ENCODE data around the gene DAZAP1. TPM values are rescaled to one million over a fixed set of nuclear protein-coding genes. Genes with fewer than 3 reads are reported as not detected.
A peak's percentile ranks its signal among the peaks of the same experiment; 100 is the strongest.

Gene DAZAP1
- total RNA-seq, 1 donor from 2014 or later = 74.5 TPM

DNA sequence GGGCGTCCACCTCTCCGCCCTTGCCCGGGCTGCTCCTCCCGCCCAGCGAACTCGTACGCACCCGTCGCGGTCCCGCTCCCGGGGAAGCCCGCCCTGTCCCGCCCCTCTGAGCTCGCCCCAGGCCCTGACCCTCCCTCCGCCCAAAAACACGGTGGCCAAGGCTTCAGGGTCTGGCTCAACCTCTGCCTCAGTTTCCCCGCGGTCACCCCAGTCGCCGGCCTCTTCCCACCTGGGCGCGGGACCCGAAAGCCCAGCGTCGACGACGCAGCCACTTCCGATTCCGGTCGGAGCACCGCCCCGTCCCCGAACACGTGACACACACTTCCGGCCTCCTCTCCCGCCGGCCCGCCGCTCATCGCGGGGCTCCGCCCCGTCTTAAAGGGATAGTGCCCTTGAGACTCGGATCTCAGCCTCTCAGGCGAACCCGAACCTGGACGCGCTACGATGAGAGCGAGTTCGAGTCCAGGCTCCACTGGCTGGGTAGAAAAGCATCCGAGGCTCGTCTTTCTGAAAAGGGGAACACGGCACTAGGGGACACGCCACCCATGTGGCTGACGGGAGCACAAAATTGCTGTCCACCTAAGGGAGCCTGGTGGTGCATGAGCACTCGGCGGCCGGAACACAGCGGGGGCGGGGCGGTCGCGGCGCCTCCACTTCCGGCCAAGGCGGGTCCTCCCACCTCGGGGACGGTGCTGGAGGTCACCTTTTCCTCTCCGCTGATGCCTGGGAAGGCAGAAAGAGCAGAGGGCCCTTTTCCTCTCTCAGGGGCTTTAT, 71.7 kb downstream of the DAZAP1 start, which contains the start of gene C19orf25:
Gene C19orf25, minus strand, starts transcription at position 282 of the 774 bp plus-strand sequence. CDS start 312 bp downstream, outside the sequence.
- peak within 1 kb of the TSS; percentile 90 for H3K4me3 ChIP-seq (ENCODE audit: low read depth, low read length)
- no peaks in the 10 kb centered on the region for H3K36me3 ChIP-seq (ENCODE audit: control insufficient read depth, insufficient read depth, low read length)
- peak; percentile 68 for DNase-seq (ENCODE audit: low read depth)
- TF ChIP-seq, protein P1, sequence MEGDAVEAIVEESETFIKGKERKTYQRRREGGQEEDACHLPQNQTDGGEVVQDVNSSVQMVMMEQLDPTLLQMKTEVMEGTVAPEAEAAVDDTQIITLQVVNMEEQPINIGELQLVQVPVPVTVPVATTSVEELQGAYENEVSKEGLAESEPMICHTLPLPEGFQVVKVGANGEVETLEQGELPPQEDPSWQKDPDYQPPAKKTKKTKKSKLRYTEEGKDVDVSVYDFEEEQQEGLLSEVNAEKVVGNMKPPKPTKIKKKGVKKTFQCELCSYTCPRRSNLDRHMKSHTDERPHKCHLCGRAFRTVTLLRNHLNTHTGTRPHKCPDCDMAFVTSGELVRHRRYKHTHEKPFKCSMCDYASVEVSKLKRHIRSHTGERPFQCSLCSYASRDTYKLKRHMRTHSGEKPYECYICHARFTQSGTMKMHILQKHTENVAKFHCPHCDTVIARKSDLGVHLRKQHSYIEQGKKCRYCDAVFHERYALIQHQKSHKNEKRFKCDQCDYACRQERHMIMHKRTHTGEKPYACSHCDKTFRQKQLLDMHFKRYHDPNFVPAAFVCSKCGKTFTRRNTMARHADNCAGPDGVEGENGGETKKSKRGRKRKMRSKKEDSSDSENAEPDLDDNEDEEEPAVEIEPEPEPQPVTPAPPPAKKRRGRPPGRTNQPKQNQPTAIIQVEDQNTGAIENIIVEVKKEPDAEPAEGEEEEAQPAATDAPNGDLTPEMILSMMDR (IDR thresholded peaks at IDR 0.05; ENCODE audit: insufficient read depth, low read length, poor library complexity, severe bottlenecking) = no peak
- H3K27me3 ChIP-seq (ENCODE audit: control insufficient read depth, insufficient read depth, low read length) = no peaks in the 10 kb centered on the region

- Histone ChIP-seq H3K4me3 (ENCODE audit: low read depth, low read length) (no peak overlapping the region), H3K36me3 (ENCODE audit: control insufficient read depth, insufficient read depth, low read length) (no peaks in the 10 kb centered on the region), H3K27me3 (ENCODE audit: control insufficient read depth, insufficient read depth, low read length) (no peaks in the 10 kb centered on the region)
- DNase-seq (ENCODE audit: low read depth) = no peak
- TF ChIP-seq, protein P1 (IDR thresholded peaks at IDR 0.05; ENCODE audit: insufficient read depth, low read length, poor library complexity, severe bottlenecking) = no peak
These were observed 74.0 kb downstream of the DAZAP1 start for GRCh38 chr19:1481224-1481892.

DNA sequence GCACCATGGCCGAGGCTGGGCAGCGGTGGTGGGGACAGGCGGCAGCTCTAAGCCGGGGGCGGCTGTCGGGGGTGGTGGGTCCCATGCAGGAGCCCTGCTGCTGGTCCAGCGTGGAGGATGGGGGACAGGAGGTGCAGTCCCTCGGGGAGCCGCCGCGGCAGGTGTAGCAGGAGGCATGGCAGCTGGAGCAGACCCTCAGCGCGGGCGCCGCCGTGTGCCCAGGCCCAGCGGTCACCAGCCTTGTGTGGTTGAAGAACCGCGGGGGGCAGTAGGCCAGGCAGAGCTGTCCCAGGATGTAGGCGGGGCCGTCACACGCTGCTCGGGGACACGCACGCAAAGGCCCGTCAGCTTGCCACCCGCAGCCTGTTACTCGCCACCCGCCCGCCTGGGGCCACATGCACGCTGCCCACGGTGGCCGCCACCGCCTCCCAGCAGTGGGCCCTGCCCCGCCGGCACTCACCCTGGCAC, 74.5 kb downstream of the DAZAP1 start:
- no peaks in the 10 kb centered on the region for H3K27me3 ChIP-seq (ENCODE audit: control insufficient read depth, insufficient read depth, low read length)
- H3K4me3 ChIP-seq (ENCODE audit: low read depth, low read length) = no peak overlapping the region
- no peak for DNase-seq (ENCODE audit: low read depth)
- H3K36me3 ChIP-seq (ENCODE audit: control insufficient read depth, insufficient read depth, low read length) = no peaks in the 10 kb centered on the region
- TF ChIP-seq, protein P1 (IDR thresholded peaks at IDR 0.05; ENCODE audit: insufficient read depth, low read length, poor library complexity, severe bottlenecking) = no peak

GRCh38 chr19:1482361-1483130, 75.2 kb downstream of the DAZAP1 start:
- DNase-seq (ENCODE audit: low read depth) = no peak
- Histone ChIP-seq H3K36me3 (ENCODE audit: control insufficient read depth, insufficient read depth, low read length) (no peaks in the 10 kb centered on the region), H3K27me3 (ENCODE audit: control insufficient read depth, insufficient read depth, low read length) (no peaks in the 10 kb centered on the region), H3K4me3 (ENCODE audit: low read depth, low read length) (no peak overlapping the region)
- TF ChIP-seq, protein P1 (IDR thresholded peaks at IDR 0.05; ENCODE audit: insufficient read depth, low read length, poor library complexity, severe bottlenecking) = no peak

- TF ChIP-seq, protein P1 (IDR thresholded peaks at IDR 0.05; ENCODE audit: insufficient read depth, low read length, poor library complexity, severe bottlenecking) = no peak
- no peaks in the 10 kb centered on the region for H3K27me3 ChIP-seq (ENCODE audit: control insufficient read depth, insufficient read depth, low read length)
- no peaks in the 10 kb centered on the region for H3K36me3 ChIP-seq (ENCODE audit: control insufficient read depth, insufficient read depth, low read length)
- H3K4me3 ChIP-seq (ENCODE audit: low read depth, low read length) = no peak overlapping the region
- DNase-seq (ENCODE audit: low read depth) = no peak
These were observed 76.0 kb downstream of the DAZAP1 start for GRCh38 chr19:1483131-1483978.

All from kidney epithelial cell (primary cell).